ENCODE measurements around the gene SCNN1B. TPM values are rescaled to one million over a fixed set of nuclear protein-coding genes. Genes with fewer than 3 reads are reported as not detected.

The SCNN1B gene
- polyA plus RNA-seq, 1 experiment, result not detected

DNA sequence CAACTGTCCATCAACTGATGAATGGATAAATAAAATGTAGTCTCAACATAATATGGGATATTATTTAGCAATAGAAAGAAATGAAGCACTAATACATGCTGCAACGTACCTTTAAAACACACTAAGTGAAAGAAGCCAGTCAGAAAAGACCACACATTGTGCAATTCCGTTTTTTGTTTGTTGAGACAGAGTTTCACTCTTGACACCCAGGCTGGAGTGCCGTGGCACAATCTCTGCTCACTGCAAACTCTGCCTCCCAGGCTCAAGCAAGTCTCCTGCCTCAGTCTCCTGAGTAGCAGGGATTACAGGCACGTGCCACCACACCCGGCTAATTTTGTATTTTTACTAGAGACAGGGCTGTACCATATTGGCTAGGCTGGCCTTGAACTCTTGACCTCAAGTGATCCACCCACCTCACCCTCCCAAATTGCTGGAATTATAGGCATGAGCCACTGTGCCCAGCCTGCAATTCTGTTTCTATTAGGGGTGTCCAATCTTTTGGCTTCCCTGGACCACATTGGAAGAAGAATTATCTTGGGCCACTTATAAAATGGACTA is 40.1 kb downstream of the SCNN1B start:
- Histone ChIP-seq H3K4me3 (ENCODE audit: low read depth, low read length) (no peak overlapping the region), H3K27me3 (ENCODE audit: control insufficient read depth, insufficient read depth, low read length) (no peaks in the 10 kb centered on the region), H3K36me3 (ENCODE audit: control insufficient read depth, insufficient read depth, low read length) (no peaks in the 10 kb centered on the region)
- no peak for DNase-seq (ENCODE audit: low read depth)
- ChIA-PET POLR2A (no interaction called here), CTCF (no interaction called here)
- TF ChIP-seq, protein P1, sequence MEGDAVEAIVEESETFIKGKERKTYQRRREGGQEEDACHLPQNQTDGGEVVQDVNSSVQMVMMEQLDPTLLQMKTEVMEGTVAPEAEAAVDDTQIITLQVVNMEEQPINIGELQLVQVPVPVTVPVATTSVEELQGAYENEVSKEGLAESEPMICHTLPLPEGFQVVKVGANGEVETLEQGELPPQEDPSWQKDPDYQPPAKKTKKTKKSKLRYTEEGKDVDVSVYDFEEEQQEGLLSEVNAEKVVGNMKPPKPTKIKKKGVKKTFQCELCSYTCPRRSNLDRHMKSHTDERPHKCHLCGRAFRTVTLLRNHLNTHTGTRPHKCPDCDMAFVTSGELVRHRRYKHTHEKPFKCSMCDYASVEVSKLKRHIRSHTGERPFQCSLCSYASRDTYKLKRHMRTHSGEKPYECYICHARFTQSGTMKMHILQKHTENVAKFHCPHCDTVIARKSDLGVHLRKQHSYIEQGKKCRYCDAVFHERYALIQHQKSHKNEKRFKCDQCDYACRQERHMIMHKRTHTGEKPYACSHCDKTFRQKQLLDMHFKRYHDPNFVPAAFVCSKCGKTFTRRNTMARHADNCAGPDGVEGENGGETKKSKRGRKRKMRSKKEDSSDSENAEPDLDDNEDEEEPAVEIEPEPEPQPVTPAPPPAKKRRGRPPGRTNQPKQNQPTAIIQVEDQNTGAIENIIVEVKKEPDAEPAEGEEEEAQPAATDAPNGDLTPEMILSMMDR (IDR thresholded peaks at IDR 0.05; ENCODE audit: insufficient read depth, low read depth, low read length), result no peak

DNA sequence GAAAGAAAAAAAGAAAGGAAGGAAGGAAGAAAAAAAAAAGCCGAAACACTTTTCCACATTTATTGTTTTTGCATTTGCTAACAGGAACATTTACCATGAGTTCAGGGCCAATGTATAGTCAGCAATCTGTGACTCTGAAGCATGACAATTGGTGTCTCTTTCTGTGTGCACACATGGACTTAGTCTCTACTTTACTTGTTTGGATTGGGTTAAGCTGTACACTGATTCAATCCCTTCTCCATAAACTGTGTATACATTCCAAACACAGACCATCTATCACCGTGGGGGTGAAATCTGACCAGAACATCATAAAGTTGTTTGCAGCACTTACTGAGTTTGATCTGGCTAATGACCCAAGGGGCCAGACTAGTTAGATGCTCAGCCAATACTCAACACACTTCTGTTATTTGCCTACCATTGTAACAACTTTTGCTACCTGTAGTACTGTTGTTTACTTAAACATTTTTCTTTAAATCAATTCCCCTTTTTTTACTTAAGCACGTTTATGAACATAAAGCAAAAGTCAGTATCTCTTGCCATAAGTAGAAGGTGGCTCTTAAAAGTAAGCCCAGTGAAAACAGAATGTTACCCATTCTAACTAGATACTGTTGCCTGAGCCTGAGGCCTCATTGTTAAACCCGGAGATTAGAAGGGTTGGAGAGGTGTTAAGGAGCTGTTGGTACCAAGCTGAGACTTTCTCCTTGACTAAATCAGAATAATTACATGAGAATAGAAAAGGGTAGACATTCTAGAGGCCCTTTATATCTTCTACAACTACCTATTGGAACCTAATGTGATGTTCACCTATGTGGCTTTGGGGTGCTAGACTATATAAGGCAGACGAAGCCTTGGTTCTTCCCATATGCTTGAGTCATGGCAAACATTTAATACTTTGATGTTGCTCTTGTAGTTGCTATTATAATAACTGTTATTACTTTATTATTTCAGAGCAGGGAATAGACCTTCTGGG is 41.8 kb downstream of the SCNN1B start:
- POLR2A ChIA-PET, result no interaction called here
- CTCF ChIA-PET, result no interaction called here

DNA sequence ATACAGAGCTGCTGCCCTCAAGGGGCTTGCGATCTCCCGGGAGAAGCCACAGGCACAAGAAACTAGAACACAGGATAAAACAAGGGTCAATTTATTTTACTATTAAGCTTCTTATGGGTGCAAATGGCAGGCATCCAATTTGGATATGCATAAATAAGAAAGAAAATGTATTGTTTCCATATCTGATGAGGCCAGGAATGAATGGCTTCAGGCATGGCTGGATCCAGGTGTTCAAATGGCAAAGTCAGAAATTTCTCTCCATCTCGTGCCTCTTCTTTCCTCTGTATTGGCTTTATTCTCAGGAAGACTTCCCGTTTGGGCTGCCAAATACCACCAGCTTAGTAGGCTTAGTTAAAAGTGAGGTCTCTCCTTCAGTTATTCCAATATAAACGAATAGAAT is 43.1 kb downstream of the SCNN1B start:
- Histone ChIP-seq H3K4me3 (ENCODE audit: low read depth, low read length) (no peak overlapping the region), H3K36me3 (ENCODE audit: control insufficient read depth, insufficient read depth, low read length) (no peaks in the 10 kb centered on the region), H3K27me3 (ENCODE audit: control insufficient read depth, insufficient read depth, low read length) (no peaks in the 10 kb centered on the region)
- ChIA-PET POLR2A (no interaction called here), CTCF (no interaction called here)
- TF ChIP-seq, protein P1 (IDR thresholded peaks at IDR 0.05; ENCODE audit: insufficient read depth, low read depth, low read length), result no peak
- DNase-seq (ENCODE audit: low read depth), result no peak

More for the DNA sequence above, 41.8 kb downstream of the SCNN1B start:
- H3K36me3 ChIP-seq (ENCODE audit: control insufficient read depth, insufficient read depth, low read length), result no peaks in the 10 kb centered on the region
- H3K4me3 ChIP-seq (ENCODE audit: low read depth, low read length), result no peak overlapping the region
- no peak for DNase-seq (ENCODE audit: low read depth)
- TF ChIP-seq, protein P1 (IDR thresholded peaks at IDR 0.05; ENCODE audit: insufficient read depth, low read depth, low read length), result no peak
- no peaks in the 10 kb centered on the region for H3K27me3 ChIP-seq (ENCODE audit: control insufficient read depth, insufficient read depth, low read length)

DNA sequence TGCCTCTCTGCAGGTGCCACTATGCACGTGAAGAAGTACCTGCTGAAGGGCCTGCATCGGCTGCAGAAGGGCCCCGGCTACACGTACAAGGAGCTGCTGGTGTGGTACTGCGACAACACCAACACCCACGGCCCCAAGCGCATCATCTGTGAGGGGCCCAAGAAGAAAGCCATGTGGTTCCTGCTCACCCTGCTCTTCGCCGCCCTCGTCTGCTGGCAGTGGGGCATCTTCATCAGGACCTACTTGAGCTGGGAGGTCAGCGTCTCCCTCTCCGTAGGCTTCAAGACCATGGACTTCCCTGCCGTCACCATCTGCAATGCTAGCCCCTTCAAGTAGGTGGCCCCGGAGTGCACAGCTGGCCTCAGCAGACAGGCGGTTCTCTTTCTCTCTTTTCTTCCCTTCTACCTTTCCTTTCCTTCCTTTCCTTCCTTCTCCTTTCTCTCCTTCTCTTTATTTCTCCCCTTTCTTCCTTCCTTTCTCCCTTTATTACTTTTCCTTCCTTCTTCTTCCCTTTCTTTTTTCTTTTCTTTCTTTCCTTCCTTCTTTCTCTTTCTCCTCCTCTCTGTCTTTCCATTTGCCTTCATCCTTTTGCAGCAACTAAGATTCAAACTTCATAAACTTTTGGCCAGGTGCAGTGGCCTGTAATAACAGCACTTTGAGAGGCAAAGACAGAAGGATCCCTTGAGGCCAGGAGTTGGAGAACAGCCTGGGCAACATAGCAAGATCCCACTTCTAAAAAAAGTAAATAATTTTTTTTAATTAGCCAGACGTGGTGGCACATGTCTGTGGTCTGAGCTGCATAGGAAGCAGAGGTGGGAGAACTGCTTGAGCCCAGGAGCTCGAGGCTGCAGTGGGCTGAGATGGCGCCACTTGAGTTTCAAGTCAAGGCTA is 46.7 kb downstream of the SCNN1B start:
- TF ChIP-seq, protein P1 (IDR thresholded peaks at IDR 0.05; ENCODE audit: insufficient read depth, low read depth, low read length), result peak; percentile 28; the same call in 1 of the 2 replicates
- POLR2A ChIA-PET, result no interaction called here
- no peaks in the 10 kb centered on the region for H3K36me3 ChIP-seq (ENCODE audit: control insufficient read depth, insufficient read depth, low read length)
- no peaks in the 10 kb centered on the region for H3K27me3 ChIP-seq (ENCODE audit: control insufficient read depth, insufficient read depth, low read length)
- no peak for DNase-seq (ENCODE audit: low read depth)
- CTCF ChIA-PET, result interaction anchor here (0.5 to 1.3 kb wide), 3 partner anchors 42 to 87 kb away, joined by 3 to 4 read pairs (median 3); no protein-coding TSS in a partner anchor
- H3K4me3 ChIP-seq (ENCODE audit: low read depth, low read length), result no peak overlapping the region

All from BJ (cell line).